ENCODE measurements around the gene ABCA2. TPM values are rescaled to one million over a fixed set of nuclear protein-coding genes. Genes with fewer than 3 reads are reported as not detected.

The ABCA2 gene
- total RNA-seq, 1 donor from 2014 or later: 16.2 TPM

DNA sequence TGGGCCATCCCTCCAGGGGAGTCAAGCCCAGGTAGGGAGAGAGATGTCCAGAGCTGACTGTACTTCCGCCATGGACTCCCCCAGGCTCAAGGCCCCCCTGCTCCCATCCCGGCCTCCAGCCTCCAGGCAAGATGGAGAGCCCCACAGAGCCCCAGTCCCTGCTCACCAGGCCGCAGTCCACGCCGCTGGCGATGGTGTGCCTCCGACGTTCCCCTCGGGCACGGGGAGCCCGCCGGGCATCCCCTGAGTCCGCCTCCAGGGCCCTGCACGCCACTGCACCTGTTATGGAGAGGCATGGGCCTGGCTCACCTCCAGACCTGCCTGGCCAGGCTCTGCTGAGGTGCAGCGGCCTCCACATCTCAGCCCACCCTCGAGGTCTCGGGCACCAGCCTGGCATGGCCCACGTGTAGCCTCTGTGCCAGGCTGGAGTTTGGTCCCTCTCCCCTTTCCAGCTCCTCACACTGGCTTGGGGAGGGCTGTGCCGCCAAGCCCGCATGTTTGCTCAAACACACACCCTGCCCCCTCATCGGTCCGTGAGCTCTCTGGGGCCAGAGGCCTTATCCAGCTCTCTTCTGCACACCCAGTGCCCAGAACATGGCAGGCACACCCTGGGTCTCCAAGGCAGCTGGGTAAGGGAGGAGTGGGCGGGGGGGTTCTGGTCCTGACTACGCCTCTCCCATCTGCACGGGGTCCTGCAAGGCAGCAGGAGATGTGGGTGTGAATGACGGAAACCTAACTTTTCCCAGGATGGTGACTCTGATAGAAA is 38.2 kb upstream of the ABCA2 start:
- DNase-seq (ENCODE audit: low read depth): no peak
- no peak overlapping the region for H3K27ac Mint-ChIP-seq (ENCODE audit: unreplicated experiment)
- H3K9me3 Mint-ChIP-seq (ENCODE audit: unreplicated experiment): no peaks in the 10 kb centered on the region
- Histone ChIP-seq H3K36me3 (ENCODE audit: insufficient read depth, low read length) (no peaks in the 10 kb centered on the region), H4K20me1 (ENCODE audit: insufficient read depth, low read length) (peaks cover 14% of the 10 kb centered on the region), H2AFZ (ENCODE audit: low read depth, low read length) (no peak overlapping the region), H3K9ac (ENCODE audit: low read length) (no peak overlapping the region), H3K4me1 (ENCODE audit: insufficient read depth, low read length) (peaks cover 9% of the 10 kb centered on the region), H3K9me3 (ENCODE audit: insufficient read depth, low read depth, low read length) (no peaks in the 10 kb centered on the region), H3K4me2 (ENCODE audit: low read length) (no peak overlapping the region), H3K27ac (ENCODE audit: low read depth, low read length) (no peak overlapping the region), H3K27me3 (ENCODE audit: insufficient read depth, low read length) (no peaks in the 10 kb centered on the region), H3K4me3 (ENCODE audit: insufficient read depth, low read depth, low read length) (no peak overlapping the region), H3K79me2 (ENCODE audit: insufficient read depth, low read length) (no peaks in the 10 kb centered on the region)
- FAIRE-seq: no peak
- H3K4me3 Mint-ChIP-seq (ENCODE audit: unreplicated experiment): no peak overlapping the region
- H3K4me1 Mint-ChIP-seq (ENCODE audit: low read depth, unreplicated experiment): no peaks in the 10 kb centered on the region
- H3K27me3 Mint-ChIP-seq (ENCODE audit: low read depth, unreplicated experiment): peaks cover 16% of the 10 kb centered on the region
- H3K36me3 Mint-ChIP-seq (ENCODE audit: low read depth, unreplicated experiment): peaks cover 3% of the 10 kb centered on the region
- no peak for TF ChIP-seq EZH2 (IDR thresholded peaks at IDR 0.05; ENCODE audit: insufficient read depth, low read length)
- TF ChIP-seq, protein P1, sequence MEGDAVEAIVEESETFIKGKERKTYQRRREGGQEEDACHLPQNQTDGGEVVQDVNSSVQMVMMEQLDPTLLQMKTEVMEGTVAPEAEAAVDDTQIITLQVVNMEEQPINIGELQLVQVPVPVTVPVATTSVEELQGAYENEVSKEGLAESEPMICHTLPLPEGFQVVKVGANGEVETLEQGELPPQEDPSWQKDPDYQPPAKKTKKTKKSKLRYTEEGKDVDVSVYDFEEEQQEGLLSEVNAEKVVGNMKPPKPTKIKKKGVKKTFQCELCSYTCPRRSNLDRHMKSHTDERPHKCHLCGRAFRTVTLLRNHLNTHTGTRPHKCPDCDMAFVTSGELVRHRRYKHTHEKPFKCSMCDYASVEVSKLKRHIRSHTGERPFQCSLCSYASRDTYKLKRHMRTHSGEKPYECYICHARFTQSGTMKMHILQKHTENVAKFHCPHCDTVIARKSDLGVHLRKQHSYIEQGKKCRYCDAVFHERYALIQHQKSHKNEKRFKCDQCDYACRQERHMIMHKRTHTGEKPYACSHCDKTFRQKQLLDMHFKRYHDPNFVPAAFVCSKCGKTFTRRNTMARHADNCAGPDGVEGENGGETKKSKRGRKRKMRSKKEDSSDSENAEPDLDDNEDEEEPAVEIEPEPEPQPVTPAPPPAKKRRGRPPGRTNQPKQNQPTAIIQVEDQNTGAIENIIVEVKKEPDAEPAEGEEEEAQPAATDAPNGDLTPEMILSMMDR (IDR thresholded peaks at IDR 0.05; ENCODE audit: insufficient read depth, low read depth, low read length): no peak

DNA sequence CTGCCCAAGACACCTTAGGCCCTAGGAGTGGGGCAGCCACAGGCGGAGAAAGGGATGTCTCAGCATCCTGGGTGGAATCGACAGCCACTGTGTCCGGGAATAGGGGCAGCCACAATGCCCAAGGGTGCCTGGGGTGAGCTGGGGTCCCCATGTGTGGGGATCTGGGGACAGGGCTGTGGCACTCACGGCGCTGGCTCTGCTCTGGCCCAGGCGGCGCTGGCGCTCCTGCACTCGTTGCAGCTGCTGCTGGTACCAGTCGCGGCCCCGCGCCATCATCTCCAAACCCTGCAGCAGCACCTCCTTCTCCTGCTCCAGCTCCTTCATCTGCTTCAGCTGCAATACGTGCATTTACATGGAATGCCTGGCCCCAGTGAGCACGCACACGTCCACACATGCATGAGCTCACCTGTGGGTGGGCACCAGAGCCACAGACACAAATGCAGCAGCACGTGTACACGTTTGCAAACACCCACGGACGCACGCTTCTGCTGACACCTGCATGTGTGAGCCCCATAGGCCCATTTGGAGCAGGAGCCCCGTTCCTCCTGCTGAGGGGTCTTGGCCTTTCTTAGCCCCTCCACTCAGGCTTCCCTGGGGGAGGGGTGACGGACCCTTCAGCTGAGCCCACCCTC is 37.4 kb upstream of the ABCA2 start:
- Histone ChIP-seq H3K27me3 (ENCODE audit: insufficient read depth, low read length) (no peaks in the 10 kb centered on the region), H3K4me2 (ENCODE audit: low read length) (no peak overlapping the region), H3K9me3 (ENCODE audit: insufficient read depth, low read depth, low read length) (no peaks in the 10 kb centered on the region), H3K27ac (ENCODE audit: low read depth, low read length) (no peak overlapping the region), H3K4me1 (ENCODE audit: insufficient read depth, low read length) (peaks cover 3% of the 10 kb centered on the region), H3K36me3 (ENCODE audit: insufficient read depth, low read length) (no peaks in the 10 kb centered on the region), H3K4me3 (ENCODE audit: insufficient read depth, low read depth, low read length) (no peak overlapping the region), H3K79me2 (ENCODE audit: insufficient read depth, low read length) (no peaks in the 10 kb centered on the region), H3K9ac (ENCODE audit: low read length) (no peak overlapping the region), H4K20me1 (ENCODE audit: insufficient read depth, low read length) (peaks cover 14% of the 10 kb centered on the region), H2AFZ (ENCODE audit: low read depth, low read length) (no peak overlapping the region)
- Mint-ChIP-seq H3K27me3 (ENCODE audit: low read depth, unreplicated experiment) (peaks cover 18% of the 10 kb centered on the region), H3K4me3 (ENCODE audit: unreplicated experiment) (no peak overlapping the region), H3K9me3 (ENCODE audit: unreplicated experiment) (no peaks in the 10 kb centered on the region), H3K36me3 (ENCODE audit: low read depth, unreplicated experiment) (no peaks in the 10 kb centered on the region), H3K27ac (ENCODE audit: unreplicated experiment) (no peak overlapping the region), H3K4me1 (ENCODE audit: low read depth, unreplicated experiment) (no peaks in the 10 kb centered on the region)
- no peak for TF ChIP-seq EZH2 (IDR thresholded peaks at IDR 0.05; ENCODE audit: insufficient read depth, low read length)
- TF ChIP-seq, protein P1 (IDR thresholded peaks at IDR 0.05; ENCODE audit: insufficient read depth, low read depth, low read length): no peak
- no peak for DNase-seq (ENCODE audit: low read depth)
- FAIRE-seq: no peak

DNA sequence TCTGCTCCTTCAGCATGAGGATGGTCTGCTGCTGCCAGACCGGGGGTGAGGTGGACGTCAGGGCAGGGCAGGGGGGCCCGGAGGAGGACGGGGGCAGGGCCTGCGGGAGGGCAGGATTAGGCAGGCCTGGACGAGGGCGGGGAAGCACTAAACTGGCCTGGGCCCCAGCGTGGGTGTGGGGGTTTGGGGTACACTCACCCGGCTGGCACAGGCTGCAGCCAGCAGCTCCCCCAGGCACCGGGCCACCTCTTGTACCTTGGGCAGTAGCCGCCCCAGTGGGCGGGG is 36.8 kb upstream of the ABCA2 start:
- Histone ChIP-seq H3K4me1 (ENCODE audit: insufficient read depth, low read length) (peaks cover 3% of the 10 kb centered on the region), H3K36me3 (ENCODE audit: insufficient read depth, low read length) (no peaks in the 10 kb centered on the region), H3K79me2 (ENCODE audit: insufficient read depth, low read length) (no peaks in the 10 kb centered on the region), H4K20me1 (ENCODE audit: insufficient read depth, low read length) (peaks cover 14% of the 10 kb centered on the region), H3K27ac (ENCODE audit: low read depth, low read length) (no peak overlapping the region), H3K27me3 (ENCODE audit: insufficient read depth, low read length) (no peaks in the 10 kb centered on the region), H3K4me2 (ENCODE audit: low read length) (no peak overlapping the region), H3K4me3 (ENCODE audit: insufficient read depth, low read depth, low read length) (no peak overlapping the region), H3K9ac (ENCODE audit: low read length) (no peak overlapping the region), H3K9me3 (ENCODE audit: insufficient read depth, low read depth, low read length) (no peaks in the 10 kb centered on the region), H2AFZ (ENCODE audit: low read depth, low read length) (no peak overlapping the region)
- Mint-ChIP-seq H3K36me3 (ENCODE audit: low read depth, unreplicated experiment) (no peaks in the 10 kb centered on the region), H3K9me3 (ENCODE audit: unreplicated experiment) (no peaks in the 10 kb centered on the region), H3K27ac (ENCODE audit: unreplicated experiment) (no peak overlapping the region), H3K4me1 (ENCODE audit: low read depth, unreplicated experiment) (no peaks in the 10 kb centered on the region), H3K4me3 (ENCODE audit: unreplicated experiment) (no peak overlapping the region), H3K27me3 (ENCODE audit: low read depth, unreplicated experiment) (peaks cover 18% of the 10 kb centered on the region)
- DNase-seq (ENCODE audit: low read depth) (no peak), FAIRE-seq (no peak)
- TF ChIP-seq, protein P1 (IDR thresholded peaks at IDR 0.05; ENCODE audit: insufficient read depth, low read depth, low read length): no peak
- no peak for TF ChIP-seq EZH2 (IDR thresholded peaks at IDR 0.05; ENCODE audit: insufficient read depth, low read length)
